GM19455 (cell line): Measurements from ENCODE around the gene SH3RF3.

Experiments used
- ATAC-seq: cut with Tn5 transposase; IDR thresholded peaks from one replicate; pipeline ENCODE4 v1.9.1; 2021; ENCODE audit not compliant: unreplicated experiment

SH3RF3 gene

GRCh38 chr2:109138449-109138848 lies 9.4 kb downstream of the SH3RF3 start:
- ATAC-seq, result no peak

GRCh38 chr2:109139002-109139401 lies 10.0 kb downstream of the SH3RF3 start:
- no peak for ATAC-seq

- ATAC-seq, result no peak
Observed at GRCh38 chr2:109139865-109140396, 10.9 kb downstream of the SH3RF3 start.

- no peak for ATAC-seq
Observed at GRCh38 chr2:109141006-109141600, 12.1 kb downstream of the SH3RF3 start.

DNA sequence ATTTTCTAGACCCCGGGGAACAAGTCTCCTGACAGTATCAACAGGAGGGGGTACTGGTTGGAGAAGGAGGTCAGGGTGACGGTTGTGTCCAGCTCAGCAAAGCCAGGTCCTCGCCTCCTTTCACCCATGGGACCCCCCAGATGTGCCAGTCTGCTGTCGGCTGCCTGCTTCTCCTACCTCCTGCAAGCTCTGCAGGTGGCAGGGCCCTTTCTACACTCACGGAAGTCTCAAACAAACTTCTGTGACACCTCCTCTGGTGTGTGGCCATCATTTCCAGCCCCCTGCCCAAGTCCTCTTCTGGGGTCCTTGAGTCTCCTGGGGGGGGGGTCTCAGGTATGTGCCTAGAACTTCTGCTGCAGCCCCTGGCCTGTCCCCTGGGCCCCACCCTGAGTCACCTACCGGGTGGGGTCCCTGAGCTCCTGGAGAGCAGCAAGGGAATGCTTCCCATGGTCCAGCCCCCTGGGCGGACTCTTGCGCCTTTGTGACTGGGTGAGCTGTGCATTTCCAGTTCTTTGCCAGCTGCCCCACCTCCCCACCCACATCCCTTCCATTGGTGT lies 12.8 kb downstream of the SH3RF3 start:
- ATAC-seq, result no peak

- no peak for ATAC-seq
Observed at GRCh38 chr2:109142416-109143210, 13.6 kb downstream of the SH3RF3 start.

GRCh38 chr2:109143214-109144187 lies 14.5 kb downstream of the SH3RF3 start:
- ATAC-seq, result peak; percentile 91

- ATAC-seq, result no peak
Observed at GRCh38 chr2:109144271-109144670, 15.3 kb downstream of the SH3RF3 start.

DNA sequence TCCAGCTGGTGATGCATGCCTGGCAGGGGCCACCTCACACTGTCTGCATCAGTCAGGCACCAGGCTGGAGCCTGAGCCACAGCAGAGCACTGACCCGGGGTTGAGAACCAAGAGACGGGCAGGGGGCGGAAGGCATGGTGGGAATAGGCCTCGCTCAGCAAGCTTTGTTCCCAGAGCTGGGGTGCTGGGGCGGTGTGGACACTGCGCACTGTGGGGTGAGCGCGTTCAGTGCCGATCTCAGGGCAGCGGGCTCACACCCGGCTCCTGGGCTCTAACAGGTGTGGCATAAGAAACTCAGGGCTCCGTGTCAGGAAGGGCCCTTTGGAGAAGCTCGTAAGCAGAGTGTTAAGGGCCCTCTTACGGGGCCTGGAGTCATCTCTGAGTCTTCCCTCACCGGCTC lies 15.7 kb downstream of the SH3RF3 start:
- no peak for ATAC-seq

GRCh38 chr2:109145286-109145685 lies 16.3 kb downstream of the SH3RF3 start:
- ATAC-seq, result no peak

GRCh38 chr2:109147405-109147804 lies 18.4 kb downstream of the SH3RF3 start:
- ATAC-seq, result no peak

GRCh38 chr2:109148117-109148746 lies 19.2 kb downstream of the SH3RF3 start:
- no peak for ATAC-seq

DNA sequence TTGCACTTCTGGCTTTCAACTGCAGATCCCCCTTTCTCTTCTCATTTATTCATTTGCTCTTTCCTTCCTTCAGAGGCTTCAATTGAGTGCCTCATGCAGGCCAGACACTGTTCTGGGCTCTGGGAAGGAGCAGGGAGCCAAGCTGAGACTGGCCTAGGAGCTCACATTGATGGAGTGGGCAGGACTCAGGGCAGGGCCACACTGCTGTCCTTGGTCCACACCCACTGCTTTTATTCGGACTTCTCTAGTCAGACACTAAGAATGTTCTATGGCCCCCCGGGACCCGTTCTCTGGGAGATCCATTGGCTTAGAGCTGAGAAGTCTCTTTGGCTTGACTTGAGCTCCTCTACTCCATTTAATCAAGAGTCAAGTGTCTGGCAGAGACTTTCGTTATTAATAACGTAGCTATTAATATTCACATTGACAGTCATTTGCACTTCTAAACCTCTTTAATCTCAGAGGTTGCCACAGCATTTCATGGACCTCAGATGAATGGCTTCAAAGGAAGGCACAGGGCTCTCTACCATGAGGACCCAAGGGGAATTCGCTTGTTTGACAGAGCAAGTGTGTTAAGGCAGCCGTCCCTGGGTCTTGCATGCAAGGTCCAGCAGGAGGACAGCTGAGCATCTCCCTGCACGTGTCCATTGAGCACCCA lies 20.1 kb downstream of the SH3RF3 start:
- ATAC-seq, result no peak

DNA sequence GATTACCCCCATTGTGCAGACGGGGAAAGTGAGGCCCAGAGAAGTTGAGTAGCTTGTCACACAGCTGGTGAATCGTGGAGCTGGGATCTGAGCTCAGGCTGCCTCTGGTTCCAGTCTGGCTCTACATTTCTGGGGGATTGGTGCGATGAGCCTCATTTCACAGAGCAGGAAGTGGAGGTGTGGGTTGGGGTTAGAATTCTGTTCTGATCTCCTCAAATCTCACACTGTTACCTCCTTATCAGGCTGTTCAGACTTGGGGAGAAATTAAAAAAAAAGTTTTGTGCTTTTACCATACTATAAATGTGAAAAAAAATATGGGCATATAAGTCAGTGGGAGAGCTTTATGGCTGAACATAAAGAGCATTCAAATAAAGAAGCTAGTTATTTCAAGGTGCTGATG lies 21.6 kb downstream of the SH3RF3 start:
- no peak for ATAC-seq

DNA sequence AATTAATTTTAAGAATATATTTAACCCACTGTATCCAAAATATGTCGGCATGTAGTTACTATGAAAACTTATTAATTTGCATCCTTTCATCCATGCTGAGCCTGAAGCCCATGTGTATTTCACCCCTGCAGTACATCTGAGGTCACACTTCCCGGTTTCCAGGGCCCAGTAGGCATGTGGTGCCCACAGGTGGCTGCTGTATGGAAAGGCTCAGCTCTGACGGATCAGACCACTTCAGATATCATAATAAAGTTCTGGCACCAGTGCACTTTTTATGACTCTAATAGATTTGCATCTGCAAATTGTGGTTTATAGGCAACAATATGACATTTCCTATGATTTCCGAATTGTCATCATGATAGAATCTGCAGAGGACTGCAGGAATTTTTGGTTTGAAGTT lies 22.5 kb downstream of the SH3RF3 start:
- no peak for ATAC-seq

DNA sequence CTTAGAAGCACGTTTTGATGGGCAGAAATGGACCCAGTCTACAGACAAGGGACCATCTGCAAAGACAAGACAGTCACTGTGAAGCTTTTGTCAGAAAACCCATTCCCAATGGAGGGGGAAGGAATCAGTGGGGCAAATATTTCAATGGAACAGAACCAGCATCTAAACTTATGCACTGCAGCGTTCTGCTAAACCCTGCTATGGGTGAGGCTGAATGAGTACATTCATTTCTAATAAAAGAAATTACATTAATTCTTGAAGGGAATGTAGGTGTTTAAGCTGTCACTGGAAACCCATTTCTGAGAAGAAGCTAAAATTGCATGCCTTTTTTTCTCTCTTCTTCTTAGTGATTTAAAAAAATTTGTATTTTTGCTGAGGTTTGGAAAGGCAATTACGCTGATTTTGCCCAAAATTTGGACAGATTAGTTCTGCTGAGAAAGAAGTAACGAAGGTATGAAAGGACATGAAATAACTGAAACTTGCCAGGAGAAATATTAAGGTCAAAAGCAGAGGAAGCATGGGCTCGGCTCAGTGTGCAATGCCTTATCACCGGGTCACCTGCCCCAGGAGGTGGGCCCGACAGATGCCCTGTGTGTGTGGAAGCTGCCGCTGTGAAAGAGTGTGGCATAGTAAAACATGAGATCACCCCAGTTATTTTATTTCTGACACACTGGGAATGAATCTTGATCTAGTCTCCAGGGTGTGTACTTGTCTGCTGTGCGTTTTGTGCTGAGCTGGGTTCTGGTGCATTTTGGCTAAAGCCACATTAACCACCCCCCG lies 24.2 kb downstream of the SH3RF3 start:
- ATAC-seq, result no peak

- no peak for ATAC-seq
Observed at GRCh38 chr2:109153807-109154206, 24.8 kb downstream of the SH3RF3 start.

DNA sequence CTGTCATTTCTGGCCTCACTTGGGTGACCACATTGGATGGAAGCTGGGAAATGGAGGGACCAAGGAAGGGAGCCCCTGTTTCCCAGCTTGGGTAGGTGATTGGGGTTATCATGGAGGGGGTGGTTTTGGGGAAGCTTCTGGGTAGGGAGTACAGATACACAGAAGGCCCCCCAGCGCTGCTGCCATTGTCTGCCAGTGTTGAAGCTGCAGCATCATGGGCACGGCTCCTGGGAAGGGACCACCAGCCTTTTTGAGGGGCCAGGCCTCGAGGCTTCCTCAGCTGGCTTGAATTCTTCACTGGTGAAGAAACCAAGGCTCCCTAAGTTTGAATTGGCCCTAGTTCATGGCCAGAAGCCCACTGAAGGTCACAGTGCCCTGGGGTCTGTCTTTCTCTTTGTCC lies 25.2 kb downstream of the SH3RF3 start:
- ATAC-seq, result no peak
